NB4 (cell line): ENCODE results near the gene OPRM1.

Experiments
- DNase-seq: peaks from one replicate; pipeline ENCODE4 v3.0.0; 2010; ENCODE audit warnings: low read depth
- H3K4me3 ChIP-seq: one replicate; pipeline ENCODE4 v1.5.1; 2011; ENCODE audit warnings: mild to moderate bottlenecking, low read depth, low read length, moderate library complexity
- CTCF ChIP-seq: IDR thresholded peaks from one replicate; pipeline ENCODE4 v1.5.1; 2012; ENCODE audit warnings: low read depth, low read length
- MAX ChIP-seq: IDR thresholded peaks from 2 replicates; pipeline ENCODE4 v1.6.1; 2011; ENCODE audit warnings: low read depth, low read length
- MYC ChIP-seq: IDR thresholded peaks from 2 replicates; pipeline ENCODE4 v1.6.1; 2011; ENCODE audit warnings: low read depth, low read length
- POLR2A ChIP-seq: IDR thresholded peaks from 2 replicates; pipeline ENCODE4 v1.6.1; 2011; ENCODE audit warnings: mild to moderate bottlenecking; ENCODE audit not compliant: insufficient read length; ENCODE audit errors: extremely low read depth

The OPRM1 gene

GRCh38 chr6:154266560-154267099, 227.6 kb downstream of the OPRM1 start:
- TF ChIP-seq POLR2A (no peak), MYC (no peak), CTCF (no peak), MAX (no peak)
- H3K4me3 ChIP-seq: no peak overlapping the region
- DNase-seq: no peak

- TF ChIP-seq CTCF (no peak), POLR2A (no peak), MAX (no peak), MYC (no peak)
- DNase-seq: no peak
- no peak overlapping the region for H3K4me3 ChIP-seq
Measured at GRCh38 chr6:154267508-154268106, 228.6 kb downstream of the OPRM1 start.

GRCh38 chr6:154268486-154268885, 229.4 kb downstream of the OPRM1 start:
- no peak for TF ChIP-seq CTCF
- TF ChIP-seq POLR2A: no peak
- no peak for TF ChIP-seq MAX
- TF ChIP-seq MYC: no peak
- no peak for DNase-seq
- H3K4me3 ChIP-seq: no peak overlapping the region

GRCh38 chr6:154274168-154274567, 235.1 kb downstream of the OPRM1 start:
- DNase-seq: no peak
- no peak overlapping the region for H3K4me3 ChIP-seq
- TF ChIP-seq CTCF (no peak), POLR2A (no peak), MYC (no peak), MAX (no peak)

- no peak for TF ChIP-seq MAX
- no peak for TF ChIP-seq POLR2A
- no peak for TF ChIP-seq MYC
- no peak for TF ChIP-seq CTCF
- peak; percentile 58 for DNase-seq
- H3K4me3 ChIP-seq: no peak overlapping the region
Measured at GRCh38 chr6:154276810-154277628, 238.0 kb downstream of the OPRM1 start.
